HG03159 (cell line): ENCODE data around the gene GIMAP8.

Source experiments
- ATAC-seq: cut with Tn5 transposase; IDR thresholded peaks from one replicate; pipeline ENCODE4 v1.9.1; 2021; ENCODE audit warnings: mild to moderate bottlenecking, moderate library complexity; ENCODE audit not compliant: unreplicated experiment

GIMAP8 gene

GRCh38 chr7:150450491-150451001 lies at the start of gene GIMAP8:
Gene GIMAP8, plus strand, starts transcription at chr7:150450630. Its CDS starts 16,069 bp downstream, at chr7:150466699.
- ATAC-seq, result peak; percentile 35

- ATAC-seq, result no peak
Observed at GRCh38 chr7:150400788-150401423, 49.5 kb upstream of the GIMAP8 start.

- no peak for ATAC-seq
Observed at GRCh38 chr7:150401424-150401790, 49.0 kb upstream of the GIMAP8 start.

- ATAC-seq, result no peak
Observed at GRCh38 chr7:150401861-150402631, 48.4 kb upstream of the GIMAP8 start.

GRCh38 chr7:150402671-150403321 lies 47.6 kb upstream of the GIMAP8 start:
- ATAC-seq, result no peak

GRCh38 chr7:150403376-150404171 lies 46.9 kb upstream of the GIMAP8 start:
- no peak for ATAC-seq

DNA sequence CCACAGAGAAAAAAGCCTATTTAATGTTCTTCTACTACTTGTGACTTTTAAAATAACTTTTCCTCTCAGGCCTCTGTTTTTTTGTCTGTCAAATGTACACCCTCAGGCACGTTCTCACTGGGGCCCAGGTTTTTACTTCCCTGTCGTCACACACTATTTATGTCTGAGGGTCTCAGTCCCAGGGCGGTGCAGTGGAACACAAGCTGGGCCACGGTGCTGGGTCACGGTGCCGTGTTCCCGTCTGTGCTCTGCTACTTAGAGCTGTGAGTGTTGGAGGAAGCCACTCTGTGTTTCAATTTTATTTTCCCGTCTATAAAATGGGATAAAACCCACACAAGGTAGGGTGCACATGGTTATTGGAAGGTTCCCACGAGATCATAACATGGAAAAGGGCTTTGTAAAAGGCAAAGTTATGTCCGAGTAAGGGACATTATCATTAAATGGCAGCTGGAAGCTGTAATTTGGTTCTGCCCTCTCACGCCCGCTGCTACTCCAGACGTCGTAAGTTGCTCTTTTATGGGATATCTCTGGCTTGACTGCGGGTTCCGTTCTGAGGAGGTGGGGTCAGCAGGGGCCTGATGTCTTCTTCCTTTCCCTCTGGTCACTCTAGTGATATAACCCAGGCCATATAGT lies 46.1 kb upstream of the GIMAP8 start:
- no peak for ATAC-seq

GRCh38 chr7:150404805-150405583 lies 45.4 kb upstream of the GIMAP8 start:
- ATAC-seq, result peak; percentile 43

DNA sequence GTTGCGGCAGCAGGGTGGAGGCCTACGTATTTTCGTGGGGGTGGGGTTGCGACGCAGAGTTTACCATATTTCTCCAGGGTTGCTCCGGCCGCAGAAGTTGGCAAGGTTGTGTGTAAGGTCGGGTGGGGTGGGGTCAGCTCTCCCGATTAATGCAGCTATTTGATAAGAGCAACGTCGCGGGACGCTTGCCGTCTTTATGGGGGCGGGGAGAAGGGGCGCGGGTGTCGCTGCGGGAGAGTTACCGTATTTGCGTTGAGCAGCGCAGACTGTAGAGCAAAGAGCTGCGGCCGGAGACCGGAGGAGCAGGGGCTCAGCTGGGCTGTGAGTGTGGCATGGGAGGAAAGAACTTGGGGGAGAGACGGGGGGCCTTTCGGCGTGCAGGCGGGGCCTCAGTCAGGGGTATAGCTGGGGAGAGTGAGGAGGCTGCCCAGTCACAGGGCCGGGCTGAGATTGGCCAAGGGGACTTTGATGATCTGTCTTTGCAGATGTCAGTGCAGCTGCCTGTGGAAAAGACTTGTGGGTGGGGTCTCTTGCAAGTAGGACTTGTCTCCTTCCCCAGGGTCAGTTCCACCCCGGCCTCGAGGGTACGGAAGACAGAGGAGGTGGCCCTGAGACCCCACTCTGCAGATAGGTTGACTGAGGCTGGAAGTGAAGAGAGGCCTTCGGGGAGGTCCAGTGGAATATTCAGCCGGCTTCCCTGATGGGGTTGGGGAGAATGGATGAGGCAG lies 44.7 kb upstream of the GIMAP8 start:
- no peak for ATAC-seq

DNA sequence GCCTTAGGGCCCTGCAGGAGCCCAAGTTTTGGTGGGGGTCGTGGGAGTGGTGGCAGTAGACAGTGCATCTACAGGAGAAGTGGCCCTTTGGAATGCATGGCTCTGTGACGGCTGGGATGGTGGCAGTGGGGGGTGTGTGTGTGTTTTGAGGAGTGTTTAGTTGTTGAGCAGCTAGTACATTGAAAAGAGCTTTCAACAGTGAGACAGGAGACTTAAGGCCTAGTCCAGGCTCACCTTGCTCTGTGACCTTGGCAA lies 44.2 kb upstream of the GIMAP8 start:
- no peak for ATAC-seq

GRCh38 chr7:150406567-150407421 lies 43.6 kb upstream of the GIMAP8 start:
- ATAC-seq, result peak; percentile 59

GRCh38 chr7:150407588-150408392 lies 42.6 kb upstream of the GIMAP8 start:
- ATAC-seq, result no peak

DNA sequence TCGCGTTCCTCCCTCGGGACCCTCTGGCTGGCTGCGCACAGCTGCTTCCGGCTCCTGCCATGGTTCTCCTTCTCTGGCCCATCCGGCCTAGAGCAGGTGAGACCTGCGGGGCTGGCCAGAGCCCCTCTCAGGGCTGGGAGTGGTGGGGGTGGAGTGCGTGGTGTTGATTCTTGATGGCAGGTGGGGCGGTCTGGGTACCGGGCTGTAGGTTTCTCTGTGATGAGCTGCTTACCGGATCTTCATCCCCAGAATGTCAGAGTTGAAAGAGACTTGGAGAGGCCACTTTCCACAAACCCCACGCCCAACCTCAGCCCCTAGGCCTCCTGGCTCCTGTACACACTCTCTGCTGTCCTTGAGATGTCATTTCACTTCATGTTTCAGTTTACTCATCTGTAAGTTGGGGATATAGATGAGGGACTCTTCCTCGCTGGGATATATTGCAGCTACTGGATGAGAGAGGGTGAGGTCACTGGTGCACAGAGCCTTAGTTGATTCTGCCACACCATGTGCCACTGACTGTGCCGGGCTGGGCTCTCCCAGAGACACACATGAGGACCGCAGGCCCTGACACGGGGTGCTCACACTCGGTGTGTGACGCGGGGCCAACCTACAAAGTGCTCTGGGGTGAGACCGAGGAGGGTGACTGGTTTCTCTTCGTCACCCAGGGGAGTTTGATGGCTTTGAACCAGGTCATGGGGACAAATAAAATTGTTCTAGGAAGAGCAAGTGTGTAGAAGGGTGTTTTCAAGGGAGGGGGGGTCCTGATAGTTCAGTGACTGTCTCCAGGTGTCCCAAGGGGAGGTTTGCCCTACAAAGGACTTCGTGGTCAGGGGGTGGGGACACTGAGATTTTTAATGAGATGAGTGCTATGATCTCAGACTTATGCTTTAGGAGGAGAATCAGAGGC lies 41.8 kb upstream of the GIMAP8 start:
- peak; percentile 29 for ATAC-seq

GRCh38 chr7:150409300-150410030 lies 41.0 kb upstream of the GIMAP8 start:
- ATAC-seq, result no peak

GRCh38 chr7:150410131-150410530 lies 40.3 kb upstream of the GIMAP8 start:
- ATAC-seq, result no peak
